SKM-1 treated with dmso at 0.1 percent for 144 hours (cell line): ENCODE results near the gene ARHGAP26.

Source experiments
- DNase-seq: peaks from one replicate; lab custom pipeline; 2025; ENCODE audit not compliant: unreplicated experiment; lab: John Stamatoyannopoulos, UW

The ARHGAP26 gene

GRCh38 chr5:143249851-143250250, 479.7 kb downstream of the ARHGAP26 start:
- DNase-seq, result no peak

- DNase-seq, result no peak
Observed at GRCh38 chr5:143251190-143251589, 481.0 kb downstream of the ARHGAP26 start.

GRCh38 chr5:143251946-143252345, 481.8 kb downstream of the ARHGAP26 start:
- no peak for DNase-seq

GRCh38 chr5:143254819-143255218, 484.6 kb downstream of the ARHGAP26 start:
- no peak for DNase-seq

GRCh38 chr5:143258559-143259253, 488.5 kb downstream of the ARHGAP26 start:
- DNase-seq, result no peak

GRCh38 chr5:143259254-143259605, 489.1 kb downstream of the ARHGAP26 start:
- DNase-seq, result no peak

- no peak for DNase-seq
Observed at GRCh38 chr5:143261748-143262392, 491.7 kb downstream of the ARHGAP26 start.

- DNase-seq, result no peak
Observed at GRCh38 chr5:143262393-143263174, 492.4 kb downstream of the ARHGAP26 start.

- DNase-seq, result no peak
Observed at GRCh38 chr5:143263272-143263810, 493.2 kb downstream of the ARHGAP26 start.

GRCh38 chr5:143265995-143266394, 495.8 kb downstream of the ARHGAP26 start:
- DNase-seq, result no peak

- DNase-seq, result no peak
Observed at GRCh38 chr5:143267186-143267585, 497.0 kb downstream of the ARHGAP26 start.

- DNase-seq, result no peak
Observed at GRCh38 chr5:143268388-143268787, 498.2 kb downstream of the ARHGAP26 start.

- no peak for DNase-seq
Observed at GRCh38 chr5:143271431-143271830, 501.3 kb downstream of the ARHGAP26 start.

GRCh38 chr5:143274952-143275351, 504.8 kb downstream of the ARHGAP26 start:
- no peak for DNase-seq

- no peak for DNase-seq
Observed at GRCh38 chr5:143275512-143276363, 505.6 kb downstream of the ARHGAP26 start.

- no peak for DNase-seq
Observed at GRCh38 chr5:143277536-143277935, 507.4 kb downstream of the ARHGAP26 start.
